A549 (cell line): ENCODE results near the gene NLRC3. TPM values are rescaled to one million over a fixed set of nuclear protein-coding genes. Genes with fewer than 3 reads are reported as not detected.

Experiments
- ATAC-seq, 2 experiments: fragments of 200-7000 bp in 1 of 2; fragments of >200 bp in 1 of 2; cut with Nextera tagmentation in 1 of 2; cut with Tn5 transposase in 1 of 2; 3 replicates each; pipeline versions ENCODE4 v1.8.0 to v1.9.1; 2018 to 2020; ENCODE audit warnings: mild to moderate bottlenecking in 1 of 2, moderate library complexity in 1 of 2
- CTCF ChIA-PET: fragments of 300-600 bp; sonication (Branson Sonifier 250); formaldehyde crosslinking; extraction: SDS; loops from one replicate; lab custom pipeline; 2021; ENCODE audit warnings: antibody characterized with exemption, inconsistent platforms; lab: Yijun Ruan, JAX
- POLR2A ChIA-PET: fragments of 350-600 bp; formaldehyde crosslinking; extraction: SDS; loops from one replicate; lab custom pipeline; 2021; ENCODE audit warnings: antibody characterized with exemption, inconsistent platforms; lab: Yijun Ruan, JAX
- DNase-seq, 2 experiments: peaks; one replicate each; pipeline versions ENCODE4 v3.0.0 to v3.0.0-alpha.2; 2011 to 2016; ENCODE audit warnings: low read depth in 1 of 2, low spot score in 1 of 2
- FAIRE-seq: peaks from 2 replicates; lab custom pipeline; 2011; peaks lifted over from hg19 to GRCh38; lab: Jason Lieb, UNC
- H3K27ac ChIP-seq, 2 experiments: fragments of >200 bp; sonication (Bioruptor Twin); formaldehyde crosslinking; 3 replicates each; pipeline ENCODE4 v1.5.1; 2016 to 2017
- H3K4me1 ChIP-seq: fragments of >200 bp; sonication (Bioruptor Twin); formaldehyde crosslinking; 3 replicates; pipeline ENCODE4 v1.6.1; 2016
- H3K4me2 ChIP-seq: fragments of >200 bp; sonication (Bioruptor Twin); formaldehyde crosslinking; 3 replicates; pipeline ENCODE4 v1.6.1; 2016
- H3K4me3 ChIP-seq: fragments of >200 bp; sonication (Bioruptor Twin); formaldehyde crosslinking; 3 replicates; pipeline ENCODE4 v1.5.1; 2016
- H3K9me3 ChIP-seq: fragments of >200 bp; sonication (Bioruptor Twin); formaldehyde crosslinking; 3 replicates; pipeline ENCODE4 v1.6.1; 2016
- BHLHE40 ChIP-seq: IDR thresholded peaks from 2 replicates; pipeline ENCODE4 v1.6.1; 2012; ENCODE audit warnings: low read depth, low read length, inconsistent platforms
- CHD2 ChIP-seq: fragments of 150-350 bp; IDR thresholded peaks from 2 replicates; pipeline ENCODE4 v1.6.1; 2014; ENCODE audit warnings: low read length; ENCODE audit not compliant: partially characterized antibody
- CTCF ChIP-seq: fragments of >200 bp; sonication (Bioruptor Twin); formaldehyde crosslinking; IDR thresholded peaks from 3 replicates; pipeline ENCODE4 v1.5.1; 2016
- EHF ChIP-seq: fragments of 250-450 bp; sonication (Bioruptor Pico); IDR thresholded peaks from 2 replicates; pipeline ENCODE4 v1.5.0; 2020; ENCODE audit warnings: mild to moderate bottlenecking
- EP300 ChIP-seq, 2 experiments: fragments of >200 bp; sonication (Bioruptor Twin); formaldehyde crosslinking; IDR thresholded peaks; 2 replicates in 1 of 2; 3 replicates in 1 of 2; pipeline ENCODE4 v1.6.1; 2016 to 2017
- HEYL ChIP-seq: fragments of 250-450 bp; sonication (Bioruptor Pico); IDR thresholded peaks from 2 replicates; pipeline ENCODE4 v1.8.0; 2021; ENCODE audit warnings: mild to moderate bottlenecking, moderate library complexity
- HOXA7 ChIP-seq: fragments of 250-450 bp; sonication (Bioruptor Pico); IDR thresholded peaks from 2 replicates; pipeline ENCODE4 v1.5.0; 2020; ENCODE audit warnings: mild to moderate bottlenecking, moderate library complexity
- HOXB13 ChIP-seq: fragments of 250-450 bp; sonication (Bioruptor Pico); IDR thresholded peaks from 2 replicates; pipeline ENCODE4 v1.5.0; 2020; ENCODE audit warnings: low read depth, mild to moderate bottlenecking, moderate library complexity
- HOXB5 ChIP-seq: fragments of 250-450 bp; sonication (Bioruptor Pico); IDR thresholded peaks from 2 replicates; pipeline ENCODE4 v1.5.0; 2020; ENCODE audit warnings: mild to moderate bottlenecking, moderate library complexity
- JUN ChIP-seq, 2 experiments: fragments of >200 bp; sonication (Bioruptor Twin); formaldehyde crosslinking; IDR thresholded peaks; 2 replicates in 1 of 2; 3 replicates in 1 of 2; pipeline ENCODE4 v1.6.1; 2016 to 2017
- KDM1A ChIP-seq: fragments of 200-600 bp; sonication (generic); IDR thresholded peaks from 2 replicates; pipeline ENCODE4 v1.6.1; 2016; ENCODE audit warnings: low read depth, mild to moderate bottlenecking
- KDM5A ChIP-seq: fragments of 200-600 bp; sonication (generic); IDR thresholded peaks from 2 replicates; pipeline ENCODE4 v1.6.1; 2016; ENCODE audit warnings: antibody characterized with exemption, mild to moderate bottlenecking
- NFE2L2 ChIP-seq: fragments of 150-350 bp; conservative IDR thresholded peaks from 2 replicates; pipeline ENCODE4 v1.6.1; 2014; ENCODE audit warnings: low read length
- NR3C1 ChIP-seq: fragments of >200 bp; sonication (Bioruptor Twin); formaldehyde crosslinking; IDR thresholded peaks from 3 replicates; pipeline ENCODE4 v1.6.1; 2017
- PBX3 ChIP-seq: IDR thresholded peaks from 2 replicates; pipeline ENCODE4 v1.6.1; 2012
- RARB ChIP-seq: fragments of 250-450 bp; sonication (Bioruptor Pico); IDR thresholded peaks from 2 replicates; pipeline ENCODE4 v1.8.0; 2021; ENCODE audit warnings: mild to moderate bottlenecking, moderate library complexity
- RCOR1 ChIP-seq: fragments of 150-350 bp; IDR thresholded peaks from 2 replicates; pipeline ENCODE4 v1.6.1; 2014; ENCODE audit warnings: antibody characterized with exemption, low read length, low read depth
- REST ChIP-seq: fragments of 200-600 bp; sonication (generic); IDR thresholded peaks from 2 replicates; pipeline ENCODE4 v1.6.1; 2016; ENCODE audit warnings: antibody characterized with exemption, mild to moderate bottlenecking, moderate library complexity
- RFX5 ChIP-seq: fragments of 450-650 bp; IDR thresholded peaks from 2 replicates; pipeline ENCODE4 v1.7.1; 2014; ENCODE audit warnings: antibody characterized with exemption, mild to moderate bottlenecking, moderate library complexity
- SREBF2 ChIP-seq: fragments of 450-650 bp; IDR thresholded peaks from 2 replicates; pipeline ENCODE4 v1.6.1; 2014; ENCODE audit warnings: mild to moderate bottlenecking, moderate library complexity
- ZC3H11A ChIP-seq: fragments of 450-650 bp; IDR thresholded peaks from 2 replicates; pipeline ENCODE4 v1.6.1; 2014; ENCODE audit warnings: antibody characterized with exemption, mild to moderate bottlenecking
- ZNF302 ChIP-seq: fragments of 250-450 bp; sonication (Bioruptor Pico); IDR thresholded peaks from 2 replicates; pipeline ENCODE4 v1.9.0; 2021; ENCODE audit warnings: inconsistent platforms, mild to moderate bottlenecking, moderate library complexity
- WGBS: methylation state at CpG from one replicate; pipeline ENCODE4 v1.1.6; 2017; ENCODE audit errors: missing lambda C conversion rate; 5-methylcytosine and 5-hydroxymethylcytosine counted together
- polyA plus RNA-seq, 4 experiments: library from polyadenylated mRNA; depleted of rRNA in 3 of 4; stranded (reverse); fragments of >200 nt; fragmentation: RNase III in 1 of 4; extraction: RNeasy Plus Mini Kit Qiagen cat#74134 plus additional on column Dnase treatment in 1 of 4; gene quantifications; 2 replicates in 3 of 4; 3 replicates in 1 of 4; pipeline ENCODE4 v1.2.3, GENCODE V29; 2011 to 2017

NLRC3 gene
- polyA plus RNA-seq, 2 of the 4 experiments (the other 2 are of a cell fraction) = 0.04 TPM; not detected in 1

GRCh38 chr16:3582276-3583165, 5.3 kb upstream of the NLRC3 start:
- TF ChIP-seq KDM5A (no peak), HOXB13 (CRISPR knock-in tag) (no peak), REST (no peak), NFE2L2 (no peak), RFX5 (no peak), JUN (IDR thresholded peaks at IDR 0.05) (no peak), KDM1A (no peak), ZNF302 (CRISPR knock-in tag) (no peak), EHF (no peak), CHD2 (no peak), ZC3H11A (no peak), NR3C1 (no peak), BHLHE40 (no peak), HOXA7 (CRISPR knock-in tag) (no peak), RCOR1 (no peak), EP300 (IDR thresholded peaks at IDR 0.05) (no peak), RARB (CRISPR knock-in tag) (no peak), HEYL (no peak), SREBF2 (no peak), PBX3 (no peak)
- ChIA-PET POLR2A (no interaction called here), CTCF (no interaction called here)
- Histone ChIP-seq H3K27ac (no peak overlapping the region), H3K4me1 (peaks cover 8% of the 10 kb centered on the region), H3K9me3 (no peaks in the 10 kb centered on the region), H3K4me2 (no peak overlapping the region), H3K4me3 (no peak overlapping the region)
- FAIRE-seq = no peak
- no peak for DNase-seq
- no peak for ATAC-seq
- 88% methylated on average over 34 of the region's 36 CpGs for WGBS

- CTCF ChIA-PET = interaction anchor here (0.7 kb wide), 1 partner anchor 8 kb away, joined by 3 read pairs; no protein-coding TSS in a partner anchor
Measured at GRCh38 chr16:3581392-3581791, 4.2 kb upstream of the NLRC3 start.

More at GRCh38 chr16:3581392-3581791, 4.2 kb upstream of the NLRC3 start:
- no peak overlapping the region for H3K27ac ChIP-seq
- WGBS = 90% methylated on average over 10 of the region's 10 CpGs
- POLR2A ChIA-PET = no interaction called here
- H3K4me2 ChIP-seq = no peak overlapping the region
- FAIRE-seq (no peak), ATAC-seq (no peak), DNase-seq (no peak)
- H3K4me3 ChIP-seq = no peak overlapping the region
- H3K9me3 ChIP-seq = no peaks in the 10 kb centered on the region
- peaks cover 8% of the 10 kb centered on the region for H3K4me1 ChIP-seq
- no peak for TF ChIP-seq HOXB5 (CRISPR knock-in tag)
- TF ChIP-seq JUN (IDR thresholded peaks at IDR 0.05) = no peak
- no peak for TF ChIP-seq CTCF
